GM12878 (cell line): ENCODE data around the gene SBF2. TPM values are rescaled to one million over a fixed set of nuclear protein-coding genes. Genes with fewer than 3 reads are reported as not detected.

Experiments
- ATAC-seq: fragments of 200-7000 bp; cut with Tn5 transposase; 3 replicates; pipeline ENCODE4 v1.9.1; 2020; ENCODE audit warnings: mild to moderate bottlenecking, moderate library complexity
- BruUV-seq: library from RNA; stranded (reverse); fragments of 400-500 nt; replicated peaks from 2 replicates; lab custom pipeline; 2021; lab: Mats Ljungman, UMichigan
- CTCF ChIA-PET: fragments of 300-600 bp; sonication (Branson Sonifier 250); formaldehyde crosslinking; extraction: SDS; loops from one replicate; lab custom pipeline; 2021; ENCODE audit warnings: inconsistent platforms; lab: Yijun Ruan, JAX
- POLR2A ChIA-PET: fragments of 350-600 bp; formaldehyde crosslinking; extraction: SDS; loops from one replicate; lab custom pipeline; 2021; ENCODE audit warnings: inconsistent platforms; lab: Charles Lee
- RAD21 ChIA-PET: fragments of 300-600 bp; sonication (Branson Sonifier 250); formaldehyde crosslinking; loops from one replicate; lab custom pipeline; 2023; ENCODE audit warnings: antibody characterized with exemption; ENCODE audit not compliant: unreplicated experiment; lab: Charles Lee
- SMC1A ChIA-PET: fragments of 300-600 bp; sonication (Branson Sonifier 250); formaldehyde crosslinking; loops from one replicate; lab custom pipeline; 2023; ENCODE audit not compliant: unreplicated experiment, uncharacterized antibody; lab: Charles Lee
- DNase-seq: peaks from one replicate; pipeline ENCODE4 v3.0.0-alpha.2; 2011; ENCODE audit warnings: low read depth, low spot score
- FAIRE-seq: peaks from 3 replicates; lab custom pipeline; 2011; peaks lifted over from hg19 to GRCh38; lab: Jason Lieb, UNC
- H2AFZ ChIP-seq: 2 replicates; pipeline ENCODE4 v1.6.0; 2011; ENCODE audit warnings: low read depth, low read length, control low read depth; ENCODE audit not compliant: control insufficient read depth
- H3K27ac ChIP-seq: 2 replicates; pipeline ENCODE4 v1.5.1; 2011; ENCODE audit warnings: control low read depth; ENCODE audit not compliant: control insufficient read depth, insufficient read depth
- H3K27me3 ChIP-seq, 2 experiments: replicated peaks in 1 of 2; 2 replicates each; pipeline versions ENCODE4 v1.6.0 to v1.6.1; 2011; ENCODE audit warnings: low read length in 1 of 2; ENCODE audit not compliant: control insufficient read depth in 2 of 2, insufficient read depth in 2 of 2
- H3K36me3 ChIP-seq, 2 experiments: 2 replicates each; pipeline ENCODE4 v1.5.1; 2011; ENCODE audit warnings: low read length in 1 of 2; ENCODE audit not compliant: control insufficient read depth in 2 of 2, insufficient read depth in 2 of 2
- H3K4me1 ChIP-seq: 2 replicates; pipeline ENCODE4 v1.6.1; 2011; ENCODE audit warnings: mild to moderate bottlenecking, low read length, moderate library complexity, mixed read lengths; ENCODE audit not compliant: control insufficient read depth, insufficient read depth
- H3K4me2 ChIP-seq: 2 replicates; pipeline ENCODE4 v1.6.0; 2011; ENCODE audit warnings: control low read depth; ENCODE audit not compliant: control insufficient read depth, insufficient read depth
- H3K4me3 ChIP-seq: fragments of 200-600 bp; sonication (generic); 2 replicates; pipeline ENCODE4 v1.5.1; 2016
- H3K79me2 ChIP-seq: 2 replicates; pipeline ENCODE4 v1.6.0; 2011; ENCODE audit warnings: low read length; ENCODE audit not compliant: control insufficient read depth, insufficient read depth
- H3K9ac ChIP-seq: 2 replicates; pipeline ENCODE4 v1.8.0; 2011; ENCODE audit warnings: low read length, control low read depth, mixed read lengths; ENCODE audit not compliant: control insufficient read depth, insufficient read depth
- H3K9me3 ChIP-seq: replicated peaks from 3 replicates; pipeline ENCODE4 v1.5.1; 2011; ENCODE audit warnings: mild to moderate bottlenecking, low read length; ENCODE audit not compliant: control insufficient read depth, insufficient read depth
- H4K20me1 ChIP-seq: 2 replicates; pipeline ENCODE4 v1.6.0; 2011; ENCODE audit not compliant: control insufficient read depth, insufficient read depth
- ATF2 ChIP-seq: IDR thresholded peaks from 2 replicates; pipeline ENCODE4 v1.6.1; 2012; ENCODE audit warnings: low read length, inconsistent platforms
- ATF7 ChIP-seq: fragments of 450-650 bp; IDR thresholded peaks from 2 replicates; pipeline ENCODE4 v1.6.1; 2016; ENCODE audit warnings: low read depth, mild to moderate bottlenecking
- CBFB ChIP-seq: IDR thresholded peaks from 2 replicates; pipeline ENCODE4 v1.6.1; 2016; ENCODE audit warnings: antibody characterized with exemption, low read depth
- CHD1 ChIP-seq: IDR thresholded peaks from 2 replicates; pipeline ENCODE4 v1.6.1; 2012; ENCODE audit warnings: low read depth, low read length, improper control_type of control experiment
- IKZF1 ChIP-seq: fragments of 450-650 bp; conservative IDR thresholded peaks from 2 replicates; pipeline ENCODE4 v1.6.1; 2017; ENCODE audit warnings: antibody characterized with exemption, mild to moderate bottlenecking
- JUNB ChIP-seq: IDR thresholded peaks from 2 replicates; pipeline ENCODE4 v1.6.1; 2016; ENCODE audit warnings: antibody characterized with exemption, mild to moderate bottlenecking
- POU2F2 ChIP-seq: IDR thresholded peaks from 3 replicates; pipeline ENCODE4 v1.6.1; 2011; ENCODE audit warnings: low read depth, mild to moderate bottlenecking, low read length, borderline replicate concordance
- SMC3 ChIP-seq: IDR thresholded peaks from 2 replicates; pipeline ENCODE4 v1.6.1; 2011; ENCODE audit warnings: low read length, improper control_type of control experiment, borderline replicate concordance
- STAT3 ChIP-seq: IDR thresholded peaks from 2 replicates; pipeline ENCODE4 v1.6.1; 2011; ENCODE audit warnings: low read depth, low read length, improper control_type of control experiment
- SUZ12 ChIP-seq: fragments of 200-600 bp; sonication (generic); IDR thresholded peaks from one replicate; pipeline ENCODE4 v1.6.1; 2018; ENCODE audit warnings: antibody characterized with exemption, mild to moderate bottlenecking; ENCODE audit not compliant: unreplicated experiment
- TCF7 ChIP-seq: IDR thresholded peaks from 2 replicates; pipeline ENCODE4 v1.6.1; 2014; ENCODE audit warnings: antibody characterized with exemption, borderline replicate concordance
- USF2 ChIP-seq: IDR thresholded peaks from 2 replicates; pipeline ENCODE4 v1.6.1; 2011; ENCODE audit warnings: low read depth, low read length, improper control_type of control experiment, borderline replicate concordance
- ZNF592 ChIP-seq: fragments of 450-650 bp; IDR thresholded peaks from 2 replicates; pipeline ENCODE4 v1.6.1; 2017; ENCODE audit warnings: mild to moderate bottlenecking, moderate library complexity
- ZSCAN29 ChIP-seq: fragments of 450-650 bp; IDR thresholded peaks from 2 replicates; pipeline ENCODE4 v1.6.1; 2017; ENCODE audit warnings: mild to moderate bottlenecking, moderate library complexity
- WGBS: methylation state at CpG from one replicate; pipeline ENCODE4 v1.1.6; 2016; ENCODE audit warnings: low lambda C conversion rate; ENCODE audit not compliant: insufficient replicate concordance, insufficient coverage; ENCODE audit errors: missing lambda C conversion rate; 5-methylcytosine and 5-hydroxymethylcytosine counted together
- in situ Hi-C: fragments of 300-500 bp; cut with MboI; formaldehyde crosslinking; loops from 9 replicates; pipeline ENCODE4 v1.14.3; 2018; ENCODE audit warnings: mixed read lengths
- intact Hi-C: fragments of 100-400 bp; cut with micrococcal nuclease; formaldehyde crosslinking; loops from one replicate; pipeline ENCODE4 v1.14.2; 2022; ENCODE audit not compliant: unreplicated experiment
- polyA plus RNA-seq, 11 experiments: library from polyadenylated mRNA; depleted of rRNA in 4 of 11; unstranded in 6 of 11; stranded (reverse) in 5 of 11; fragments of >200 nt; fragmentation: Nextera tagmentation in 4 of 11; fragmentation: Illumina TruSeq in 1 of 11; extraction: Ambion mirVana in 4 of 11; extraction: Trizol in 1 of 11; gene quantifications; 1 replicate in 1 of 11; 2 replicates in 10 of 11; pipeline versions ENCODE4 v1.2.1 to v1.2.3, GENCODE V29; 2011 to 2016; ENCODE audit warnings: inconsistent platforms in 2 of 11, missing spikeins in 2 of 11, low read depth in 1 of 11
- total RNA-seq, 4 experiments: library from RNA; depleted of rRNA in 3 of 4; stranded (reverse); fragments of >200 nt in 3 of 4; fragmentation: Illumina TruSeq in 1 of 4; extraction: Trizol in 1 of 4; gene quantifications; 2 replicates each; pipeline versions ENCODE4 v1.2.1 to v1.2.3, GENCODE V29; 2013 to 2021
- TF ChIP-seq, protein P1 (sequence below): fragments of 450-650 bp; formaldehyde crosslinking; IDR thresholded peaks from 2 replicates; pipeline ENCODE4 v1.5.0; 2022; ENCODE audit warnings: mild to moderate bottlenecking, missing genetic modification characterization

The SBF2 gene
- total and polyA plus RNA-seq, 10 of the 15 experiments (the other 5 are each of a cell fraction or from before 2014, with no cell fraction given) = 0.24 to 2.3 (median 1.1) TPM

DNA sequence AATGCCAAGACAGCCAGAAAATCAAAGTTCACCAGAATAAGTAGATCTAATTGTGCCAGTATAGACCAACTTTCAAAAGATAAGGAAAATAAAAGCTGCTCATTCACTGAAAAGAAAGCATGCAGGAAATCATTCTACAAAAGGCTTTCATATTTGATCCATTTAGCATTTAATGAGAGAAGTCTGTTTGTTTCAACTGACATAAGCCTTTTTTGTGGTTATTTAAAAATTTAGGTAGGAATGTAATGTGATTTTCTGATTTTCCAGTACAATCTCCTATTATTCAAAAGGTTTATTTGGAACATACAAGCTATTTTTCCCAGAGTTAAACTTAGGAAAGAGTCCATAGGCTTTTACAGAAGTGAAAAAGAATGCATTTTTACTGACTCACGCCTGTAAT, 92.7 kb downstream of the SBF2 start:
- DNase-seq (no peak), ATAC-seq (no peak), FAIRE-seq (no peak)
- Histone ChIP-seq H3K27ac (no peak overlapping the region), H2AFZ (no peak overlapping the region), H3K27me3 (no peaks in the 10 kb centered on the region; a peak in 1 of 4 replicates), H3K9me3 (peaks cover 2% of the 10 kb centered on the region; the same call in 2 of the 3 replicates), H3K79me2 (no peaks in the 10 kb centered on the region), H3K4me1 (no peaks in the 10 kb centered on the region), H3K9ac (no peak overlapping the region), H3K36me3 (no peaks in the 10 kb centered on the region), H3K4me3 (no peak overlapping the region), H4K20me1 (no peaks in the 10 kb centered on the region), H3K4me2 (no peak overlapping the region)
- no TSS peak for BruUV-seq
- ChIA-PET CTCF (interaction anchor here (0.6 to 1.3 kb wide), 2 partner anchors 11 to 103 kb away, joined by 3 read pairs; no protein-coding TSS in a partner anchor), POLR2A (no interaction called here), RAD21 (no interaction called here), SMC1A (interaction anchor here (1.4 kb wide), 1 partner anchor 20 kb away, joined by 3 read pairs; no protein-coding TSS in a partner anchor)
- in situ Hi-C loops = loop anchor here (10.0 kb wide), 1 partner anchor 533 kb away; no protein-coding TSS in a partner anchor
- intact Hi-C loops = no loop called here
- TF ChIP-seq JUNB (no peak), SMC3 (no peak), ATF2 (no peak), ATF7 (no peak), POU2F2 (no peak), ZSCAN29 (no peak), CBFB (no peak), STAT3 (no peak), SUZ12 (no peak), CHD1 (no peak), ZNF592 (no peak), TCF7 (no peak), USF2 (no peak), IKZF1 (no peak)
- TF ChIP-seq, protein P1, sequence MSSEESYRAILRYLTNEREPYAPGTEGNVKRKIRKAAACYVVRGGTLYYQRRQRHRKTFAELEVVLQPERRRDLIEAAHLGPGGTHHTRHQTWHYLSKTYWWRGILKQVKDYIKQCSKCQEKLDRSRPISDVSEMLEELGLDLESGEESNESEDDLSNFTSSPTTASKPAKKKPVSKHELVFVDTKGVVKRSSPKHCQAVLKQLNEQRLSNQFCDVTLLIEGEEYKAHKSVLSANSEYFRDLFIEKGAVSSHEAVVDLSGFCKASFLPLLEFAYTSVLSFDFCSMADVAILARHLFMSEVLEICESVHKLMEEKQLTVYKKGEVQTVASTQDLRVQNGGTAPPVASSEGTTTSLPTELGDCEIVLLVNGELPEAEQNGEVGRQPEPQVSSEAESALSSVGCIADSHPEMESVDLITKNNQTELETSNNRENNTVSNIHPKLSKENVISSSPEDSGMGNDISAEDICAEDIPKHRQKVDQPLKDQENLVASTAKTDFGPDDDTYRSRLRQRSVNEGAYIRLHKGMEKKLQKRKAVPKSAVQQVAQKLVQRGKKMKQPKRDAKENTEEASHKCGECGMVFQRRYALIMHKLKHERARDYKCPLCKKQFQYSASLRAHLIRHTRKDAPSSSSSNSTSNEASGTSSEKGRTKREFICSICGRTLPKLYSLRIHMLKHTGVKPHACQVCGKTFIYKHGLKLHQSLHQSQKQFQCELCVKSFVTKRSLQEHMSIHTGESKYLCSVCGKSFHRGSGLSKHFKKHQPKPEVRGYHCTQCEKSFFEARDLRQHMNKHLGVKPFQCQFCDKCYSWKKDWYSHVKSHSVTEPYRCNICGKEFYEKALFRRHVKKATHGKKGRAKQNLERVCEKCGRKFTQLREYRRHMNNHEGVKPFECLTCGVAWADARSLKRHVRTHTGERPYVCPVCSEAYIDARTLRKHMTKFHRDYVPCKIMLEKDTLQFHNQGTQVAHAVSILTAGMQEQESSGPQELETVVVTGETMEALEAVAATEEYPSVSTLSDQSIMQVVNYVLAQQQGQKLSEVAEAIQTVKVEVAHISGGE (CRISPR knock-in tag) = no peak
- WGBS = 6% methylated on average over 1 of the region's 1 CpG
